HEK293 (cell line): ENCODE data around the gene CBLIF.
A peak's percentile ranks its signal among the peaks of the same experiment; 100 is the strongest.

Experiments
- CTCF ChIA-PET: fragments of 350-600 bp; formaldehyde crosslinking; extraction: SDS; loops from one replicate; lab custom pipeline; 2021; ENCODE audit warnings: antibody characterized with exemption; lab: Yijun Ruan, JAX
- POLR2A ChIA-PET: fragments of 300-600 bp; formaldehyde crosslinking; extraction: SDS; loops from one replicate; lab custom pipeline; 2020; ENCODE audit warnings: antibody characterized with exemption, inconsistent platforms; lab: Yijun Ruan, JAX
- H3K27ac ChIP-seq: fragments of 200-500 bp; sonication (Bioruptor generic); 2 replicates; pipeline ENCODE4 v1.5.1; 2014; ENCODE audit warnings: low read depth, low read length, control low read depth, inconsistent platforms; ENCODE audit errors: extremely low read depth
- H3K36me3 ChIP-seq, 2 experiments: fragments of 200-500 bp in 1 of 2; sonication (Bioruptor generic) in 1 of 2; 1 replicate in 1 of 2; 2 replicates in 1 of 2; pipeline ENCODE4 v1.5.1; 2014 to 2017; ENCODE audit warnings: inconsistent platforms in 2 of 2, low read length in 2 of 2; ENCODE audit not compliant: control insufficient read depth in 2 of 2, insufficient read depth in 1 of 2
- H3K4me1 ChIP-seq: fragments of 200-500 bp; sonication (Bioruptor generic); 2 replicates; pipeline ENCODE4 v1.5.1; 2014; ENCODE audit warnings: mild to moderate bottlenecking, low read length, inconsistent platforms; ENCODE audit not compliant: control insufficient read depth, insufficient read depth
- H3K4me3 ChIP-seq: 2 replicates; pipeline ENCODE4 v1.5.1; 2011; ENCODE audit warnings: low read depth, mild to moderate bottlenecking, control low read depth, low read length, moderate library complexity
- H3K9me3 ChIP-seq: fragments of 200-500 bp; sonication (Bioruptor generic); 2 replicates; pipeline ENCODE4 v1.5.1; 2014; ENCODE audit warnings: low read depth, low read length, inconsistent platforms; ENCODE audit not compliant: control insufficient read depth, insufficient read depth
- RBAK ChIP-seq: fragments of 450-650 bp; formaldehyde crosslinking; IDR thresholded peaks from 2 replicates; pipeline ENCODE4 v1.5.1; 2016; ENCODE audit warnings: missing biosample characterization, missing genetic modification characterization
- SCRT2 ChIP-seq: fragments of 450-650 bp; formaldehyde crosslinking; IDR thresholded peaks from 2 replicates; pipeline ENCODE4 v1.5.1; 2016; ENCODE audit warnings: missing biosample characterization, missing genetic modification characterization
- YY1 ChIP-seq: fragments of 450-650 bp; formaldehyde crosslinking; IDR thresholded peaks from 2 replicates; pipeline ENCODE4 v1.5.1; 2018; ENCODE audit warnings: missing biosample characterization, missing genetic modification characterization
- ZBTB1 ChIP-seq: fragments of 450-650 bp; formaldehyde crosslinking; IDR thresholded peaks from 2 replicates; pipeline ENCODE4 v1.5.1; 2016; ENCODE audit warnings: missing biosample characterization, missing genetic modification characterization
- ZBTB48 ChIP-seq: fragments of 450-650 bp; formaldehyde crosslinking; IDR thresholded peaks from 2 replicates; pipeline ENCODE4 v1.5.1; 2016; ENCODE audit warnings: missing biosample characterization, missing genetic modification characterization
- ZBTB49 ChIP-seq: fragments of 450-650 bp; formaldehyde crosslinking; IDR thresholded peaks from 2 replicates; pipeline ENCODE4 v1.5.1; 2016; ENCODE audit warnings: missing biosample characterization, missing genetic modification characterization, low read depth
- ZNF10 ChIP-seq: fragments of 450-650 bp; formaldehyde crosslinking; IDR thresholded peaks from 2 replicates; pipeline ENCODE4 v1.5.1; 2017; ENCODE audit warnings: missing biosample characterization, missing genetic modification characterization
- ZNF155 ChIP-seq: fragments of 450-650 bp; formaldehyde crosslinking; IDR thresholded peaks from 2 replicates; pipeline ENCODE4 v1.5.1; 2016; ENCODE audit warnings: missing biosample characterization, missing genetic modification characterization
- ZNF211 ChIP-seq: fragments of 450-650 bp; formaldehyde crosslinking; IDR thresholded peaks from 2 replicates; pipeline ENCODE4 v1.5.1; 2016; ENCODE audit warnings: low read depth, missing biosample characterization, missing genetic modification characterization
- ZNF302 ChIP-seq: fragments of 450-650 bp; formaldehyde crosslinking; IDR thresholded peaks from 2 replicates; pipeline ENCODE4 v1.5.1; 2016; ENCODE audit warnings: missing biosample characterization, missing genetic modification characterization, low read depth
- ZNF391 ChIP-seq: fragments of 450-650 bp; formaldehyde crosslinking; IDR thresholded peaks from 2 replicates; pipeline ENCODE4 v1.5.1; 2016; ENCODE audit warnings: low read depth, missing biosample characterization, missing genetic modification characterization, borderline replicate concordance
- ZNF394 ChIP-seq: fragments of 450-650 bp; formaldehyde crosslinking; IDR thresholded peaks from 2 replicates; pipeline ENCODE4 v1.5.1; 2016; ENCODE audit warnings: missing biosample characterization, missing genetic modification characterization, mild to moderate bottlenecking, moderate library complexity, borderline replicate concordance
- ZNF423 ChIP-seq: fragments of 450-650 bp; formaldehyde crosslinking; IDR thresholded peaks from 2 replicates; pipeline ENCODE4 v1.5.1; 2016; ENCODE audit warnings: missing biosample characterization, missing genetic modification characterization
- ZNF488 ChIP-seq: fragments of 450-650 bp; formaldehyde crosslinking; IDR thresholded peaks from 2 replicates; pipeline ENCODE4 v1.5.1; 2016; ENCODE audit warnings: missing biosample characterization, missing genetic modification characterization
- ZNF529 ChIP-seq: fragments of 450-650 bp; formaldehyde crosslinking; IDR thresholded peaks from 2 replicates; pipeline ENCODE4 v1.5.1; 2017; ENCODE audit warnings: missing genetic modification characterization, missing biosample characterization; ENCODE audit not compliant: insufficient replicate concordance
- ZNF530 ChIP-seq: fragments of 450-650 bp; formaldehyde crosslinking; IDR thresholded peaks from 2 replicates; pipeline ENCODE4 v1.5.1; 2016; ENCODE audit warnings: low read depth, missing biosample characterization, missing genetic modification characterization
- ZNF549 ChIP-seq: fragments of 450-650 bp; IDR thresholded peaks from 2 replicates; pipeline ENCODE4 v1.5.1; 2018; ENCODE audit warnings: missing biosample characterization, missing genetic modification characterization, mild to moderate bottlenecking, inconsistent platforms, moderate library complexity
- ZNF610 ChIP-seq: fragments of 450-650 bp; formaldehyde crosslinking; IDR thresholded peaks from 2 replicates; pipeline ENCODE4 v1.5.1; 2016; ENCODE audit warnings: missing biosample characterization, missing genetic modification characterization, borderline replicate concordance
- ZNF658 ChIP-seq: fragments of 450-650 bp; formaldehyde crosslinking; IDR thresholded peaks from 2 replicates; pipeline ENCODE4; 2016; ENCODE audit warnings: missing biosample characterization, missing genetic modification characterization
- ZNF677 ChIP-seq: fragments of 450-650 bp; IDR thresholded peaks from 2 replicates; pipeline ENCODE4 v1.5.0; 2018; ENCODE audit warnings: missing biosample characterization, mild to moderate bottlenecking, missing genetic modification characterization, moderate library complexity
- ZNF792 ChIP-seq: fragments of 450-650 bp; formaldehyde crosslinking; IDR thresholded peaks from 2 replicates; pipeline ENCODE4 v1.5.1; 2016; ENCODE audit warnings: missing biosample characterization, missing genetic modification characterization

CBLIF gene

GRCh38 chr11:59807047-59807610 lies 38.2 kb downstream of the CBLIF start:
- no peaks in the 10 kb centered on the region for H3K9me3 ChIP-seq
- no peaks in the 10 kb centered on the region for H3K4me1 ChIP-seq
- no peak overlapping the region for H3K27ac ChIP-seq
- CTCF ChIA-PET = interaction anchor here (0.6 to 4.0 kb wide), 3 partner anchors 24 to 1028 kb away, joined by 3 to 27 read pairs (median 8); partner anchors contain the start of gene STX3
- TF ChIP-seq ZNF658 (tag by site-specific recombination) = no peak
- no peak for TF ChIP-seq ZNF610 (tag by site-specific recombination)
- TF ChIP-seq SCRT2 (tag by site-specific recombination) = 0 out of 2 replicates have a peak, but pooled peaks have one; percentile 13
- TF ChIP-seq ZNF488 = no peak
- TF ChIP-seq, all 188 proteins: peak for 1
- H3K4me3 ChIP-seq = no peak overlapping the region
- POLR2A ChIA-PET = interaction anchor here (2.0 kb wide), 1 partner anchor 20 kb away, joined by 4 read pairs; no protein-coding TSS in a partner anchor
- H3K36me3 ChIP-seq = peaks cover 4 to 62% of the 10 kb centered on the region in 2 experiments; a peak in 2 of 3 replicates

DNA sequence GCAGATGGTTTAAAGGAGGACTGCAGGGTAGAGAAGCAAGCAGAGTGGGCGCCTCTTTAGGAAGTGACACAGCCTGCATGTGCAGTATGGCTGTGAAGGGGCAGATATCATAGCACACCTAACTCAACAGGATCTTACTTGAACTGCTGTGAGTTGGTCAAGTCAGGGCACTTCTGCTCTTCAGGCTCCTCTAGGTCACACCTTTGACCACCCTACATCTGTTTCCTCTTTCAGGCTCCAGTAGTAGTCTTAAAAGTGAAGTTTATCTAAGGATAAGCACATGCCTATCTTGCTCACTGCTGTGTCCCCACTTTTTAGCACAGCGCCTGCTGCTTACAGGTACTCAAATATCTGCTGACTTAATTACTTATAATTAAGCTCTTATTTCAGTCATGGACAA lies 41.2 kb downstream of the CBLIF start:
- ChIA-PET POLR2A (no interaction called here), CTCF (interaction anchor here (0.9 to 12.5 kb wide), 3 partner anchors 10 to 448 kb away, joined by 4 to 110 read pairs (median 5); partner anchors contain the start of gene STX3)
- Histone ChIP-seq H3K4me1 (no peaks in the 10 kb centered on the region), H3K27ac (no peak overlapping the region), H3K36me3 (peaks cover 4 to 82% of the 10 kb centered on the region in 2 experiments; a peak in 2 of 3 replicates), H3K4me3 (no peak overlapping the region), H3K9me3 (no peaks in the 10 kb centered on the region)
- TF ChIP-seq ZNF394 (tag by site-specific recombination) = no peak
- TF ChIP-seq ZBTB48 (tag by site-specific recombination) = no peak
- no peak for TF ChIP-seq YY1 (tag by site-specific recombination)
- TF ChIP-seq ZBTB1 = no peak
- no peak for TF ChIP-seq ZNF677 (tag by site-specific recombination)
- no peak for TF ChIP-seq ZNF391 (tag by site-specific recombination)
- no peak for TF ChIP-seq ZNF529 (tag by site-specific recombination)
- no peak for TF ChIP-seq ZNF530 (tag by site-specific recombination)
- no peak for TF ChIP-seq ZNF155 (tag by site-specific recombination)
- TF ChIP-seq ZBTB49 (tag by site-specific recombination) = no peak
- TF ChIP-seq ZNF792 (tag by site-specific recombination) = no peak
- TF ChIP-seq ZNF211 = no peak
- no peak for TF ChIP-seq ZNF423 (tag by site-specific recombination)
- TF ChIP-seq ZNF549 = no peak
- TF ChIP-seq ZNF302 (tag by site-specific recombination) = no peak
- TF ChIP-seq ZNF10 = no peak
- no peak for TF ChIP-seq RBAK
